MCF 10A (cell line): Measurements from ENCODE around the gene LILRB5. TPM values are rescaled to one million over a fixed set of nuclear protein-coding genes. Genes with fewer than 3 reads are reported as not detected.
"Not testable (repeated sequence)": the region's sequence is repeated elsewhere in the genome, so short reads cannot be mapped to it uniquely, and the experiment has no call there.

Source experiments
- BruUV-seq: library from RNA; stranded (reverse); fragments of 400-500 nt; replicated peaks from 2 replicates; lab custom pipeline; 2021; lab: Mats Ljungman, UMichigan
- CTCF ChIA-PET: fragments of 300-600 bp; sonication (Branson Sonifier 250); formaldehyde crosslinking; extraction: SDS; loops from one replicate; lab custom pipeline; 2021; ENCODE audit warnings: antibody characterized with exemption, inconsistent platforms; lab: Yijun Ruan, JAX
- POLR2A ChIA-PET: fragments of 300-600, 350-650 bp; sonication (Branson Sonifier 250); formaldehyde crosslinking; extraction: SDS; loops from one replicate; lab custom pipeline; 2020; ENCODE audit warnings: antibody characterized with exemption, inconsistent platforms; lab: Yijun Ruan, JAX
- DNase-seq: peaks from one replicate; pipeline ENCODE4 v3.0.0-alpha.2; 2018; ENCODE audit not compliant: unreplicated experiment
- H3K27ac Mint-ChIP-seq: one replicate; pipeline ENCODE4 v1.8.0; 2022; ENCODE audit warnings: mild to moderate bottlenecking, low read depth, mixed read lengths; ENCODE audit not compliant: unreplicated experiment
- H3K27me3 Mint-ChIP-seq: one replicate; pipeline ENCODE4 v1.8.0; 2022; ENCODE audit warnings: mixed read lengths; ENCODE audit not compliant: insufficient read depth, unreplicated experiment
- H3K36me3 Mint-ChIP-seq: one replicate; pipeline ENCODE4 v1.8.0; 2022; ENCODE audit warnings: mild to moderate bottlenecking, moderate library complexity, mixed read lengths; ENCODE audit not compliant: insufficient read depth, unreplicated experiment
- H3K4me1 Mint-ChIP-seq: one replicate; pipeline ENCODE4 v1.8.0; 2022; ENCODE audit warnings: mixed read lengths; ENCODE audit not compliant: insufficient read depth, unreplicated experiment
- H3K4me3 Mint-ChIP-seq: one replicate; pipeline ENCODE4 v1.8.0; 2022; ENCODE audit warnings: mild to moderate bottlenecking, moderate library complexity, mixed read lengths; ENCODE audit not compliant: unreplicated experiment
- H3K9me3 Mint-ChIP-seq: one replicate; pipeline ENCODE4 v1.8.0; 2022; ENCODE audit warnings: mixed read lengths; ENCODE audit not compliant: unreplicated experiment
- CTCF ChIP-seq: fragments of 200-600 bp; IDR thresholded peaks from one replicate; pipeline ENCODE4 v1.8.0; 2022; ENCODE audit warnings: antibody characterized with exemption, mild to moderate bottlenecking; ENCODE audit not compliant: unreplicated experiment
- intact Hi-C: fragments of 100-400 bp; cut with micrococcal nuclease; formaldehyde crosslinking; loops from 2 replicates; pipeline ENCODE4 v1.14.1; 2022
- total RNA-seq: library from RNA; stranded (reverse); gene quantifications from 2 replicates; pipeline ENCODE4 v1.2.3, GENCODE V29; 2022

Gene LILRB5
- total RNA-seq, 1 experiment from 2014 or later = not detected

DNA sequence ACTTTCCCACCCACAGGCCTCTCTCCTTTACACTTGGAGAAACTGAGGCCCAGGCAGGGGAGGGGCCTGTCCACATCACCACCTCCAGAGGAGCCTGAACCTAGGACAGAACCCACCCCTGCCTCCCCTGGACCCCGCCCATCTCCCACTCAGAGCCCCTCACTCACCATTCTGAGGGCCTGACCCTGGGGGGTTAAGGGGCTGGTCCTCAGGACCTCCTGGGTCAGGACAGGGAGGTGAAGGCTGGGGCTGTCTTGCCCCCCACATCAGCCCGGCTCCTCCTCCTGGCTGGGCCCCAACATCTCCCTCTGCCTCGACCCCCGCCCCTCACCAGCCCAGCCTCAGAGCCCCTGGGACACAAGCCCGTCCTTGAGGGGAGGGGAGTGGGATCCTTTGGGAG is 37.4 kb downstream of the LILRB5 start:
- POLR2A ChIA-PET, intact Hi-C loops, H3K4me3 Mint-ChIP-seq, H3K9me3 Mint-ChIP-seq, BruUV-seq, H3K36me3 Mint-ChIP-seq, H3K27ac Mint-ChIP-seq, H3K4me1 Mint-ChIP-seq, DNase-seq: not testable (repeated sequence)
- peaks cover 18% of the 10 kb centered on the region for H3K27me3 Mint-ChIP-seq
- CTCF ChIA-PET = interaction anchor here (0.6 kb wide), 1 partner anchor 47 kb away, joined by 3 read pairs; no protein-coding TSS in a partner anchor

GRCh38 chr19:54218960-54219661 is 38.0 kb downstream of the LILRB5 start:
- Mint-ChIP-seq H3K4me3 (no peak overlapping the region), H3K9me3 (no peaks in the 10 kb centered on the region), H3K27ac (no peak overlapping the region), H3K4me1 (no peaks in the 10 kb centered on the region), H3K36me3 (no peaks in the 10 kb centered on the region), H3K27me3 (peaks cover 16% of the 10 kb centered on the region)
- no peak for TF ChIP-seq CTCF
- ChIA-PET CTCF (interaction anchor here (0.6 kb wide), 1 partner anchor 46 kb away, joined by 3 read pairs; no protein-coding TSS in a partner anchor), POLR2A (no interaction called here)
- intact Hi-C loops = no loop called here
- no peak for DNase-seq
- no TSS peak for BruUV-seq

DNA sequence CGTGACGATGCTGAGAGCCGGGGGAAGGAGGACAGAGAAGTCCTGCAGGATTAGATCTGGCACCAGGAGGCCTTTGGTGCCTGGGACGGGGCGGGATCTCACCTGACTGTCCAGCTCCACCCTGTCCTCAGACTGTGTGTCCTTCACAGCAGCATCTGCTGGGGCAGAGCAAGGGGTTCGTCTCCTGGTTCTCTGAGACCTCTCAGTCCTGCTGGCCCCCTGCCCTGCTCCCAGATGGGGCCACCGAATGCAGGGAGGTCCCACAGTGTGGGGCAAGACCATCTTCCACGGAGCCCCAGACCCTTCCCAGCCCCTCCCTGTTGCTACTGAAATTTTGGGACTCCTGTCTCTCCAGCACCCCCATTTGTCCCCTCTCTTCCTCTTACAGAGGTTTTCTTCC is 38.8 kb downstream of the LILRB5 start:
- Mint-ChIP-seq H3K27me3 (peaks cover 7% of the 10 kb centered on the region), H3K9me3 (no peaks in the 10 kb centered on the region), H3K4me1 (no peaks in the 10 kb centered on the region), H3K27ac (no peak overlapping the region), H3K4me3 (no peak overlapping the region), H3K36me3 (no peaks in the 10 kb centered on the region)
- intact Hi-C loops = no loop called here
- TF ChIP-seq CTCF = no peak
- no peak for DNase-seq
- BruUV-seq = no TSS peak
- CTCF ChIA-PET = no interaction called here
- POLR2A ChIA-PET = no interaction called here

DNA sequence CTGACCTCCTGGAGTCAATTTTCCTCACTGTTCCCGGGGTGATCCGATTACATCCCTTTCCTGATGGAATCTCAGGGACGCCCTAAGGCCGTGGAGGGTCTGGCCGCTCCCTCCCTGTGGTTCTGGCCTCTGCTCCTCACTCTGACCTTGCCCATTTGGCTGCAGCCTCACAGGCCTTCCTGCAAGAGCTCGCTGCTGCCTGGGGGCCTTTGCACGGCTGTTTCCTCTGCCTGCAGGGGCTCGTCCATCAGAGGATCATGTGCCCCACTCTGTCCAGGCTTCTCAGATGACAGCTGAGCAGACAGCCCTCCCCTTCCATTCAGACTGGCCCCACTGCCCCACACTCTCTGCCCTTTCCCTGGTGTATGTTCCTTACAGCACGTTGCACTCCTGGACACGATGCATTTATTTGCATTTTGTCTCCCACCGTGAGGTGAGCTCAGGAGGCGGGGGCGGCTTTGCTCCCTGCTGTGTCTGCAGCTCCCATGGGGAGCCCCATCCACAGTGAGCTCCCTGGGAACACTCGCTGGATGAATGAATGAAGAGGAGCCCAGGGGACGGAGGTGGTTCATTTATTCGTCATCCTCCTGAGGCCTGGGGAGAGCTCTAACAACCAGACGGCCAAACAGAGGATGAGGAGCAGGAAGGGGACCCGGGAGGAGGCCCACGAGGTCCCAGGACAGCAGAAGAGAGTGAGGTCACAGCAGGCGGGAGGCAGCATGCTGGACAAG is 39.4 kb downstream of the LILRB5 start:
- H3K27me3 Mint-ChIP-seq, POLR2A ChIA-PET, intact Hi-C loops, H3K4me1 Mint-ChIP-seq, CTCF ChIA-PET, BruUV-seq, H3K27ac Mint-ChIP-seq, H3K9me3 Mint-ChIP-seq, H3K36me3 Mint-ChIP-seq, H3K4me3 Mint-ChIP-seq, DNase-seq: not testable (repeated sequence)

GRCh38 chr19:54216869-54217268 is 40.2 kb downstream of the LILRB5 start:
- Mint-ChIP-seq H3K4me1 (no peaks in the 10 kb centered on the region), H3K36me3 (peaks cover 4% of the 10 kb centered on the region), H3K27me3 (no peaks in the 10 kb centered on the region), H3K9me3 (no peaks in the 10 kb centered on the region), H3K27ac (no peak overlapping the region), H3K4me3 (no peak overlapping the region)
- no TSS peak for BruUV-seq
- ChIA-PET CTCF (no interaction called here), POLR2A (interaction anchor here (0.8 kb wide), 1 partner anchor 16 kb away, joined by 3 read pairs; the partner anchor contains the start of gene RPS9)
- DNase-seq = no peak
- intact Hi-C loops = no loop called here
- no peak for TF ChIP-seq CTCF

GRCh38 chr19:54214734-54215133 is 42.3 kb downstream of the LILRB5 start:
- BruUV-seq, H3K9me3 Mint-ChIP-seq, DNase-seq, CTCF ChIA-PET, intact Hi-C loops, H3K27ac Mint-ChIP-seq, H3K27me3 Mint-ChIP-seq, H3K4me3 Mint-ChIP-seq, POLR2A ChIA-PET: not testable (repeated sequence)
- Mint-ChIP-seq H3K36me3 (peaks cover 20% of the 10 kb centered on the region), H3K4me1 (peaks cover 12% of the 10 kb centered on the region)
